VCaP (cell line): Measurements from ENCODE around the gene XXYLT1.
"Not testable (repeated sequence)": the region's sequence is repeated elsewhere in the genome, so short reads cannot be mapped to it uniquely, and the experiment has no call there.

Experiments used
- H3K27ac ChIP-seq: fragments of 450-650 bp; 2 replicates; pipeline ENCODE4 v1.5.1; 2017
- CTCF ChIP-seq: fragments of 450-650 bp; conservative IDR thresholded peaks from 2 replicates; pipeline ENCODE4 v1.5.1; 2017; ENCODE audit warnings: mild to moderate bottlenecking, moderate library complexity

The XXYLT1 gene

GRCh38 chr3:195296662-195297061, 25.7 kb upstream of the XXYLT1 start:
- TF ChIP-seq CTCF: no peak
- H3K27ac ChIP-seq: no peak overlapping the region

GRCh38 chr3:195291121-195291520, 20.2 kb upstream of the XXYLT1 start:
- TF ChIP-seq CTCF: no peak
- no peak overlapping the region for H3K27ac ChIP-seq

GRCh38 chr3:195290643-195291042, 19.7 kb upstream of the XXYLT1 start:
- H3K27ac ChIP-seq: not testable (repeated sequence)

- H3K27ac ChIP-seq: peak overlapping the region; percentile 35
- no peak for TF ChIP-seq CTCF
These were observed 15.3 kb upstream of the XXYLT1 start for GRCh38 chr3:195286115-195286872.

GRCh38 chr3:195285372-195285771, 14.4 kb upstream of the XXYLT1 start:
- no peak for TF ChIP-seq CTCF
- peak overlapping the region; percentile 35 for H3K27ac ChIP-seq

GRCh38 chr3:195284842-195285241, 13.9 kb upstream of the XXYLT1 start:
- TF ChIP-seq CTCF: no peak
- peak overlapping the region; percentile 35; the same call in 1 of the 2 replicates for H3K27ac ChIP-seq

- no peak for TF ChIP-seq CTCF
- H3K27ac ChIP-seq: peak overlapping the region; percentile 5; the same call in 1 of the 2 replicates
These were observed 12.0 kb upstream of the XXYLT1 start for GRCh38 chr3:195282961-195283360.

GRCh38 chr3:195274259-195274966, 3.5 kb upstream of the XXYLT1 start:
- no peak for TF ChIP-seq CTCF
- H3K27ac ChIP-seq: no peak overlapping the region
